Liver (tissue), 9 donors: Measurements from ENCODE around the gene RHBDF2. TPM values are rescaled to one million over a fixed set of nuclear protein-coding genes. Genes with fewer than 3 reads are reported as not detected.

Experiments
- DNase-seq: peaks from one replicate; pipeline ENCODE4 v3.0.0-alpha.2; 2017; ENCODE audit warnings: low spot score
- H3K27ac ChIP-seq, 2 donors: one replicate each; pipeline ENCODE4 v1.7.0; 2013; ENCODE audit warnings: inconsistent platforms in 2 of 2, low read length in 2 of 2, control low read depth in 1 of 2, low read depth in 1 of 2, mild to moderate bottlenecking in 1 of 2
- H3K27me3 ChIP-seq, 4 donors: one replicate each; pipeline versions ENCODE4 v1.6.1 to v1.7.0; 2013; ENCODE audit warnings: low read length in 3 of 4, inconsistent platforms in 1 of 4, mild to moderate bottlenecking in 1 of 4, moderate library complexity in 1 of 4; ENCODE audit not compliant: control insufficient read depth in 4 of 4, insufficient read depth in 4 of 4
- H3K36me3 ChIP-seq, 4 donors: one replicate each; pipeline versions ENCODE4 v1.6.1 to v1.7.0; 2013; ENCODE audit warnings: low read length in 3 of 4, mild to moderate bottlenecking in 3 of 4, low read depth in 1 of 4, moderate library complexity in 1 of 4; ENCODE audit not compliant: control insufficient read depth in 4 of 4, insufficient read depth in 3 of 4
- H3K4me1 ChIP-seq, 4 donors: one replicate each; pipeline versions ENCODE4 v1.6.1 to v1.7.0; 2013; ENCODE audit warnings: low read length in 3 of 4, mild to moderate bottlenecking in 3 of 4, moderate library complexity in 1 of 4; ENCODE audit not compliant: control insufficient read depth in 4 of 4, insufficient read depth in 4 of 4
- H3K4me3 ChIP-seq, 3 donors: one replicate each; pipeline versions ENCODE4 v1.6.1 to v1.7.0; 2013; ENCODE audit warnings: low read length in 3 of 3, control low read depth in 1 of 3, low read depth in 1 of 3, mild to moderate bottlenecking in 1 of 3
- H3K9ac ChIP-seq, 2 donors: one replicate each; pipeline ENCODE4 v1.7.0; 2013; ENCODE audit warnings: low read length in 2 of 2, mild to moderate bottlenecking in 2 of 2, moderate library complexity in 2 of 2, control low read depth in 1 of 2, low read depth in 1 of 2
- H3K9me3 ChIP-seq, 4 donors: one replicate each; pipeline versions ENCODE4 v1.6.1 to v1.7.0; 2013; ENCODE audit warnings: low read length in 3 of 4; ENCODE audit not compliant: control insufficient read depth in 4 of 4
- EGR1 ChIP-seq, 2 donors: IDR thresholded peaks; 2 replicates each; pipeline ENCODE4 v1.6.1; 2016 to 2018; ENCODE audit warnings: antibody characterized with exemption in 2 of 2, low read depth in 2 of 2
- FOXA1 ChIP-seq: IDR thresholded peaks from 2 replicates; pipeline ENCODE4 v1.6.1; 2016; ENCODE audit warnings: antibody characterized with exemption
- HNF4A ChIP-seq, 2 donors: conservative IDR thresholded peaks; 2 replicates each; pipeline ENCODE4 v1.6.1; 2016; ENCODE audit warnings: antibody characterized with exemption in 2 of 2, mild to moderate bottlenecking in 2 of 2
- HNF4G ChIP-seq: IDR thresholded peaks from 2 replicates; pipeline ENCODE4 v1.6.1; 2016; ENCODE audit warnings: antibody characterized with exemption
- JUND ChIP-seq, 2 donors: IDR thresholded peaks; 2 replicates each; pipeline ENCODE4 v1.6.1; 2016; ENCODE audit warnings: antibody characterized with exemption in 2 of 2
- NR2F2 ChIP-seq: IDR thresholded peaks from 2 replicates; pipeline ENCODE4 v1.6.1; 2016; ENCODE audit warnings: antibody characterized with exemption
- RAD21 ChIP-seq, 2 donors: IDR thresholded peaks; 2 replicates each; pipeline ENCODE4 v1.6.1; 2016; ENCODE audit warnings: antibody characterized with exemption in 2 of 2, mild to moderate bottlenecking in 2 of 2
- RXRA ChIP-seq, 2 donors: IDR thresholded peaks; 2 replicates each; pipeline ENCODE4 v1.6.1; 2017 to 2018; ENCODE audit warnings: antibody characterized with exemption in 2 of 2, mild to moderate bottlenecking in 1 of 2
- SP1 ChIP-seq: IDR thresholded peaks from 2 replicates; pipeline ENCODE4 v1.6.1; 2018; ENCODE audit warnings: antibody characterized with exemption, mild to moderate bottlenecking
- TAF1 ChIP-seq: conservative IDR thresholded peaks from 2 replicates; pipeline ENCODE4 v1.6.1; 2016; ENCODE audit warnings: antibody characterized with exemption, mild to moderate bottlenecking
- WGBS: extraction: QIAGEN DNeasy Blood & Tissue Kit; methylation state at CpG from one replicate; pipeline ENCODE4 v1.1.7; 2013; 5-methylcytosine and 5-hydroxymethylcytosine counted together
- polyA plus RNA-seq, 2 donors: library from polyadenylated mRNA; stranded (reverse) in 1 of 2; unstranded in 1 of 2; fragments of 200-250 nt in 1 of 2; fragments of >200 nt in 1 of 2; fragmentation: Nextera tagmentation in 1 of 2; extraction: Ambion mirVana in 1 of 2; gene quantifications; one replicate each; pipeline versions ENCODE4 v1.2.1 to v1.2.3, GENCODE V29; 2013 to 2015
- total RNA-seq, 2 donors: library from RNA; depleted of rRNA; stranded (reverse); fragments of >200 nt; gene quantifications; one replicate each; pipeline ENCODE4 v1.2.3, GENCODE V29; 2014
- TF ChIP-seq, protein P1 (sequence below): IDR thresholded peaks from 2 replicates; pipeline ENCODE4 v1.6.1; 2016; ENCODE audit warnings: antibody characterized with exemption
- TF ChIP-seq, protein P2 (sequence below): fragments of 150-350 bp; IDR thresholded peaks from 2 replicates; pipeline ENCODE4 v1.5.1; 2017; ENCODE audit warnings: improper control_type of control experiment, low read depth, low read length; ENCODE audit not compliant: missing input control
- TF ChIP-seq, protein P3 (sequence below): IDR thresholded peaks from 2 replicates; pipeline ENCODE4 v1.6.1; 2016; ENCODE audit warnings: antibody characterized with exemption, mild to moderate bottlenecking
- donor health status: healthy.
- donor health status: healthy.
- donor health status: healthy.
- donor health status: healthy.
- donor health status: healthy.

Gene RHBDF2
- total and polyA plus RNA-seq, 4 donors, result 2.9 to 6.7 (median 4.6) TPM

DNA sequence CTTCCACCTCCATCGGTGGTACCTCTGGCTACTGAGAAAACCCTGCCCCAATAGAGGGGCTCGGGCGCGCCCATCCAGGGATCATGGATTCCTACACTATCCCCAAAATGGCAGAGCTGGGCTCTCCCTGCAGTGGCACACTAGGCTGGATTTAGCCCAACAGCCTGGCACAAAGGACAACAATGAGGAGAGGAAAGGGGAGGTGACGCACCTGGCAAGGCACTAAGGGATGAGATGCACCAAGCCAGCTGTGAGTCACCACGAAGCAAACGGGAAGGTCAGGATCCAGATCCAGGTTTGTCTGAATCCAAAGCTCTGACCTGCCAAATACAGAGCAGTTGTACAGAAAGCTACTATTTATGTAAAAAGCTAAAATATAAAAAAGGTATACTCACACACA, 66.4 kb downstream of the RHBDF2 start:
- H3K4me3 ChIP-seq, result no peak overlapping the region
- no peak for DNase-seq
- 91% methylated on average over 7 of the region's 7 CpGs for WGBS
- H3K36me3 ChIP-seq, result peaks cover 0 to 2% (median 0%) of the 10 kb centered on the region in 4 donors
- no peaks in the 10 kb centered on the region for H3K9me3 ChIP-seq
- H3K4me1 ChIP-seq, result no peaks in the 10 kb centered on the region
- H3K27ac ChIP-seq, result no peak overlapping the region
- TF ChIP-seq EGR1 (IDR thresholded peaks at IDR 0.05; ENCODE audit: low read depth in 2 of 2), result no peak
- no peak for TF ChIP-seq FOXA1
- no peak for TF ChIP-seq SP1
- no peak overlapping the region for H3K9ac ChIP-seq
- no peaks in the 10 kb centered on the region for H3K27me3 ChIP-seq

DNA sequence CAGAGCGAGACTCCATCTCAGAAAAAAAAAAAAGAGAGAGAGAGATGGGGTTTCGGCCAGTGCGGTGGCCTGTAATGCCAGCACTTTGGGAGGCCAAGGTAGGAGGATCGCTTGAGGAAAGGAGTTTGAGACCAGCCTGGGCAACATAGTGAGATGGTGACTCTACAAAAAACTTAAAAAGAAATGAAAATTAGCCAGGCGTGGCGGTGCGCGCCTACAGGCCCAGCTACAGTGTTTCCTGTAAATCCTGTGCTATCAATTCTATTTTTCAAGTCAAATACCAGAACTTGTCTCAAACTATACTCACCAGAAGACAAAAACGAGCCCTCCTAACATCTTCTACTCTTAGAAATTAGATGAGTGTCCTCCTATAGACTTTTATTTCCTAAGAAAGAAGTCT, 67.5 kb downstream of the RHBDF2 start:
- H3K27ac ChIP-seq, result no peak overlapping the region
- no peak for DNase-seq
- H3K9me3 ChIP-seq, result no peaks in the 10 kb centered on the region
- 97% methylated on average over 9 of the region's 9 CpGs for WGBS
- H3K36me3 ChIP-seq, result peaks cover 0 to 2% (median 0%) of the 10 kb centered on the region in 4 donors
- TF ChIP-seq, protein P1, sequence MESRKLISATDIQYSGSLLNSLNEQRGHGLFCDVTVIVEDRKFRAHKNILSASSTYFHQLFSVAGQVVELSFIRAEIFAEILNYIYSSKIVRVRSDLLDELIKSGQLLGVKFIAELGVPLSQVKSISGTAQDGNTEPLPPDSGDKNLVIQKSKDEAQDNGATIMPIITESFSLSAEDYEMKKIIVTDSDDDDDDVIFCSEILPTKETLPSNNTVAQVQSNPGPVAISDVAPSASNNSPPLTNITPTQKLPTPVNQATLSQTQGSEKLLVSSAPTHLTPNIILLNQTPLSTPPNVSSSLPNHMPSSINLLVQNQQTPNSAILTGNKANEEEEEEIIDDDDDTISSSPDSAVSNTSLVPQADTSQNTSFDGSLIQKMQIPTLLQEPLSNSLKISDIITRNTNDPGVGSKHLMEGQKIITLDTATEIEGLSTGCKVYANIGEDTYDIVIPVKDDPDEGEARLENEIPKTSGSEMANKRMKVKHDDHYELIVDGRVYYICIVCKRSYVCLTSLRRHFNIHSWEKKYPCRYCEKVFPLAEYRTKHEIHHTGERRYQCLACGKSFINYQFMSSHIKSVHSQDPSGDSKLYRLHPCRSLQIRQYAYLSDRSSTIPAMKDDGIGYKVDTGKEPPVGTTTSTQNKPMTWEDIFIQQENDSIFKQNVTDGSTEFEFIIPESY, result no peak
- TF ChIP-seq HNF4G, result no peak
- H3K9ac ChIP-seq, result no peak overlapping the region
- H3K4me3 ChIP-seq, result no peak overlapping the region
- no peaks in the 10 kb centered on the region for H3K4me1 ChIP-seq
- no peaks in the 10 kb centered on the region for H3K27me3 ChIP-seq

DNA sequence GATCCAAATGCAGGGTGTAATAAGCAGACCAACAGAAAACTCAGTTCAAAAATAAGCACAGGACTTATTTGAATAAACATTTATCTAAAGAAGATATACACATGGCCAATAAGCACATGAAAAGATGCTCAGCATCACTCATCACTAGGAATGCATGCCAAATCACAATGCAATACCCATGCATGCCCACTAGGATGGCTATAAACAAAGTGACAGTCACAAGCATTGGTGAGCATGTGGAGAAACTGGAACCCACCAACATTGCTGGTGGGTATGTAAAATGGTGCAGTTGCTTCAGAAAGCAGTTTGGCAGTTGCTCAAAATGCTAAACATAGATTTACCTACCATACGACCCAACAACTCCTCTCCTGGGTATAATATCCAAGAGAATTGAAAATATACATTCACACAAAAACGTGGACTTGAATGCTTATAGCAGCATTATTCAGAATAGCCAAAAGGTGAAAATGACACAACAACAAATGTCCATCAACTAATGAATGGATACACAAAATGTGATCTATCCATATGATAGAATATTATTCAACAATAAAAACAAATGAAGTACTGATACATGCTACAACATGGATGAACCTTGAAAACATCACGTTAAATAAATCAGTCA, 68.4 kb downstream of the RHBDF2 start:
- H3K27ac ChIP-seq, result no peak overlapping the region
- H3K36me3 ChIP-seq, result peaks cover 0 to 2% (median under 1%) of the 10 kb centered on the region in 4 donors
- 91% methylated on average over 3 of the region's 3 CpGs for WGBS
- H3K4me3 ChIP-seq, result no peak overlapping the region
- no peaks in the 10 kb centered on the region for H3K27me3 ChIP-seq
- TF ChIP-seq EGR1 (IDR thresholded peaks at IDR 0.05; ENCODE audit: low read depth in 2 of 2) (no peak), FOXA1 (no peak), HNF4G (no peak)
- TF ChIP-seq, protein P2, sequence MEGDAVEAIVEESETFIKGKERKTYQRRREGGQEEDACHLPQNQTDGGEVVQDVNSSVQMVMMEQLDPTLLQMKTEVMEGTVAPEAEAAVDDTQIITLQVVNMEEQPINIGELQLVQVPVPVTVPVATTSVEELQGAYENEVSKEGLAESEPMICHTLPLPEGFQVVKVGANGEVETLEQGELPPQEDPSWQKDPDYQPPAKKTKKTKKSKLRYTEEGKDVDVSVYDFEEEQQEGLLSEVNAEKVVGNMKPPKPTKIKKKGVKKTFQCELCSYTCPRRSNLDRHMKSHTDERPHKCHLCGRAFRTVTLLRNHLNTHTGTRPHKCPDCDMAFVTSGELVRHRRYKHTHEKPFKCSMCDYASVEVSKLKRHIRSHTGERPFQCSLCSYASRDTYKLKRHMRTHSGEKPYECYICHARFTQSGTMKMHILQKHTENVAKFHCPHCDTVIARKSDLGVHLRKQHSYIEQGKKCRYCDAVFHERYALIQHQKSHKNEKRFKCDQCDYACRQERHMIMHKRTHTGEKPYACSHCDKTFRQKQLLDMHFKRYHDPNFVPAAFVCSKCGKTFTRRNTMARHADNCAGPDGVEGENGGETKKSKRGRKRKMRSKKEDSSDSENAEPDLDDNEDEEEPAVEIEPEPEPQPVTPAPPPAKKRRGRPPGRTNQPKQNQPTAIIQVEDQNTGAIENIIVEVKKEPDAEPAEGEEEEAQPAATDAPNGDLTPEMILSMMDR, result peak; percentile 9
- no peaks in the 10 kb centered on the region for H3K4me1 ChIP-seq
- H3K9ac ChIP-seq, result no peak overlapping the region
- no peak for DNase-seq
- H3K9me3 ChIP-seq, result no peaks in the 10 kb centered on the region

DNA sequence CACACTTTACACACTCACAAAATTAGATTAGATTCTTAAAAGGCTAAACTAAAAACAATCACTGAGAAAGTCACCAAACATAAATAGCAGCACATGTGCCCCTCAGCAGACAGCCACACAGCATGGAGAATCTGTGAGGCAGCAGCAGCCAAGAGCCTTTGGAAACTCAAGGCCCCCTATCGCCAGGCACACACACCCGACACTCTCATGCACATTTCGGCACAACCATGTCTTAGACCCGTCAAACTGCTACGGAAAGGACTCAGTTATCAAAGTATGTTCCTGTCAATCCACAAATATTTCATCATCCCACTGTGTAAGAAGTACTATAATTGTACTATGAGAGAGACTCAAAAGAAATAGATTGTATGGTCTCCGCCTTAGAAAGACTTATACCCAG, 69.2 kb downstream of the RHBDF2 start:
- H3K4me1 ChIP-seq, result no peaks in the 10 kb centered on the region
- no peaks in the 10 kb centered on the region for H3K27me3 ChIP-seq
- H3K36me3 ChIP-seq, result peaks cover 0 to 2% (median under 1%) of the 10 kb centered on the region in 4 donors
- 93% methylated on average over 6 of the region's 6 CpGs for WGBS
- DNase-seq, result no peak
- no peak overlapping the region for H3K4me3 ChIP-seq
- H3K9ac ChIP-seq, result no peak overlapping the region
- H3K27ac ChIP-seq, result no peak overlapping the region
- no peaks in the 10 kb centered on the region for H3K9me3 ChIP-seq
- no peak for TF ChIP-seq TAF1
- TF ChIP-seq, protein P1, result no peak
- TF ChIP-seq HNF4A (conservative IDR thresholded peaks at IDR 0.05), result no peak
- no peak for TF ChIP-seq RAD21 (IDR thresholded peaks at IDR 0.05)
- TF ChIP-seq RXRA (IDR thresholded peaks at IDR 0.05), result no peak
- TF ChIP-seq, protein P3, sequence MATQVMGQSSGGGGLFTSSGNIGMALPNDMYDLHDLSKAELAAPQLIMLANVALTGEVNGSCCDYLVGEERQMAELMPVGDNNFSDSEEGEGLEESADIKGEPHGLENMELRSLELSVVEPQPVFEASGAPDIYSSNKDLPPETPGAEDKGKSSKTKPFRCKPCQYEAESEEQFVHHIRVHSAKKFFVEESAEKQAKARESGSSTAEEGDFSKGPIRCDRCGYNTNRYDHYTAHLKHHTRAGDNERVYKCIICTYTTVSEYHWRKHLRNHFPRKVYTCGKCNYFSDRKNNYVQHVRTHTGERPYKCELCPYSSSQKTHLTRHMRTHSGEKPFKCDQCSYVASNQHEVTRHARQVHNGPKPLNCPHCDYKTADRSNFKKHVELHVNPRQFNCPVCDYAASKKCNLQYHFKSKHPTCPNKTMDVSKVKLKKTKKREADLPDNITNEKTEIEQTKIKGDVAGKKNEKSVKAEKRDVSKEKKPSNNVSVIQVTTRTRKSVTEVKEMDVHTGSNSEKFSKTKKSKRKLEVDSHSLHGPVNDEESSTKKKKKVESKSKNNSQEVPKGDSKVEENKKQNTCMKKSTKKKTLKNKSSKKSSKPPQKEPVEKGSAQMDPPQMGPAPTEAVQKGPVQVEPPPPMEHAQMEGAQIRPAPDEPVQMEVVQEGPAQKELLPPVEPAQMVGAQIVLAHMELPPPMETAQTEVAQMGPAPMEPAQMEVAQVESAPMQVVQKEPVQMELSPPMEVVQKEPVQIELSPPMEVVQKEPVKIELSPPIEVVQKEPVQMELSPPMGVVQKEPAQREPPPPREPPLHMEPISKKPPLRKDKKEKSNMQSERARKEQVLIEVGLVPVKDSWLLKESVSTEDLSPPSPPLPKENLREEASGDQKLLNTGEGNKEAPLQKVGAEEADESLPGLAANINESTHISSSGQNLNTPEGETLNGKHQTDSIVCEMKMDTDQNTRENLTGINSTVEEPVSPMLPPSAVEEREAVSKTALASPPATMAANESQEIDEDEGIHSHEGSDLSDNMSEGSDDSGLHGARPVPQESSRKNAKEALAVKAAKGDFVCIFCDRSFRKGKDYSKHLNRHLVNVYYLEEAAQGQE, result no peak
- no peak for TF ChIP-seq JUND (IDR thresholded peaks at IDR 0.05)
- TF ChIP-seq HNF4G, result no peak
- no peak for TF ChIP-seq NR2F2
- no peak for TF ChIP-seq SP1
- TF ChIP-seq FOXA1, result no peak
- no peak for TF ChIP-seq EGR1 (IDR thresholded peaks at IDR 0.05; ENCODE audit: low read depth in 2 of 2)
